SK-N-SH (cell line): ENCODE results near the gene SENP8. TPM values are rescaled to one million over a fixed set of nuclear protein-coding genes. Genes with fewer than 3 reads are reported as not detected.

ENCODE experiments used
- CTCF ChIA-PET: fragments of 300-600, 350-600 bp; formaldehyde crosslinking; extraction: SDS; loops from one replicate; lab custom pipeline; 2021; lab: Yijun Ruan, JAX
- POLR2A ChIA-PET: fragments of 350-600 bp; sonication (Branson Sonifier 250); formaldehyde crosslinking; extraction: SDS; loops from one replicate; lab custom pipeline; 2020; ENCODE audit warnings: antibody characterized with exemption, inconsistent platforms; lab: Yijun Ruan, JAX
- DNase-seq: peaks from one replicate; pipeline ENCODE4 v3.0.0; 2012
- H2AFZ ChIP-seq: fragments of 200-600 bp; sonication (generic); 2 replicates; pipeline ENCODE4 v1.8.1; 2016; ENCODE audit warnings: antibody characterized with exemption, mild to moderate bottlenecking, low read depth
- H3F3A ChIP-seq: fragments of 200-600 bp; sonication (generic); replicated peaks from 2 replicates; pipeline ENCODE3; 2016; ENCODE audit warnings: antibody characterized with exemption, mild to moderate bottlenecking; ENCODE audit not compliant: insufficient read depth
- H3K27ac ChIP-seq, 2 experiments: fragments of 200-500 bp in 1 of 2; fragments of 200-600 bp in 1 of 2; sonication (Bioruptor generic) in 1 of 2; sonication (generic), shearing (Covaris generic) in 1 of 2; 2 replicates each; pipeline versions ENCODE4 v1.5.1 to v1.6.1; 2014 to 2016; ENCODE audit warnings: low read depth in 2 of 2, inconsistent platforms in 1 of 2, low read length in 1 of 2, mild to moderate bottlenecking in 1 of 2, mixed read lengths in 1 of 2
- H3K27me3 ChIP-seq: fragments of 200-600 bp; sonication (generic), shearing (Covaris generic); 2 replicates; pipeline ENCODE4 v1.6.1; 2016; ENCODE audit warnings: mixed run types; ENCODE audit not compliant: insufficient read depth
- H3K36me3 ChIP-seq, 2 experiments: fragments of 200-500 bp in 1 of 2; fragments of 200-600 bp in 1 of 2; sonication (Bioruptor generic) in 1 of 2; sonication (generic) in 1 of 2; replicated peaks in 1 of 2; 2 replicates each; pipeline versions ENCODE3 to v1.5.1; 2014 to 2016; ENCODE audit warnings: low read length in 1 of 2, mild to moderate bottlenecking in 1 of 2; ENCODE audit not compliant: insufficient read depth in 2 of 2, control insufficient read depth in 1 of 2
- H3K4me1 ChIP-seq, 2 experiments: fragments of 200-500 bp in 1 of 2; fragments of 200-600 bp in 1 of 2; sonication (Bioruptor generic) in 1 of 2; sonication (generic), shearing (Covaris generic) in 1 of 2; 2 replicates each; pipeline versions ENCODE4 v1.5.1 to v1.6.1; 2014 to 2016; ENCODE audit warnings: low read depth in 1 of 2, low read length in 1 of 2, mixed run types in 1 of 2; ENCODE audit not compliant: insufficient read depth in 2 of 2, control insufficient read depth in 1 of 2
- H3K4me2 ChIP-seq: fragments of 200-600 bp; sonication (generic), shearing (Covaris generic); 2 replicates; pipeline ENCODE4 v1.6.1; 2017; ENCODE audit warnings: mixed run types
- H3K4me3 ChIP-seq, 2 experiments: fragments of 200-500 bp in 1 of 2; fragments of 200-600 bp in 1 of 2; sonication (Bioruptor generic) in 1 of 2; sonication (generic), shearing (Covaris generic) in 1 of 2; 2 replicates each; pipeline versions ENCODE4 v1.5.1 to v1.8.1; 2014 to 2016; ENCODE audit warnings: low read depth in 2 of 2, inconsistent platforms in 1 of 2, low read length in 1 of 2, mild to moderate bottlenecking in 1 of 2, mixed read lengths in 1 of 2, moderate library complexity in 1 of 2
- H3K79me2 ChIP-seq: fragments of 200-600 bp; sonication (generic); 2 replicates; pipeline ENCODE4 v1.8.1; 2017; ENCODE audit warnings: mild to moderate bottlenecking; ENCODE audit not compliant: insufficient read depth
- H3K9ac ChIP-seq: fragments of 200-600 bp; sonication (generic); 2 replicates; pipeline ENCODE4 v1.6.1; 2017; ENCODE audit warnings: mixed run types
- H3K9me2 ChIP-seq: fragments of 200-600 bp; sonication (generic); 2 replicates; pipeline ENCODE4 v1.6.1; 2017; ENCODE audit warnings: mixed run types
- H3K9me3 ChIP-seq: fragments of 200-600 bp; sonication (generic); 2 replicates; pipeline ENCODE4 v1.6.1; 2017; ENCODE audit warnings: mixed run types, mild to moderate bottlenecking, moderate library complexity
- H4K20me1 ChIP-seq: fragments of 200-600 bp; sonication (generic); 2 replicates; pipeline ENCODE4 v1.6.1; 2017; ENCODE audit warnings: mild to moderate bottlenecking, mixed run types; ENCODE audit not compliant: insufficient read depth
- ELF1 ChIP-seq: IDR thresholded peaks from 2 replicates; pipeline ENCODE4 v1.4.0; 2012
- EZH2phosphoT487 ChIP-seq: fragments of 200-600 bp; sonication (generic); IDR thresholded peaks from 2 replicates; pipeline ENCODE4 v1.6.1; 2017; ENCODE audit warnings: low read depth, mixed run types, mild to moderate bottlenecking, antibody characterized with exemption, moderate library complexity, borderline replicate concordance
- FOXJ3 ChIP-seq: sonication (generic); formaldehyde crosslinking; IDR thresholded peaks from 2 replicates; pipeline ENCODE4 v1.5.1; 2020; ENCODE audit warnings: mild to moderate bottlenecking, missing genetic modification reagents
- NFIC ChIP-seq: IDR thresholded peaks from 2 replicates; pipeline ENCODE4 v1.4.0; 2012; ENCODE audit warnings: borderline replicate concordance
- POLR2AphosphoS5 ChIP-seq: IDR thresholded peaks from 2 replicates; pipeline ENCODE4 v1.6.1; 2012; ENCODE audit warnings: low read depth, low read length
- WGBS: methylation state at CpG from one replicate; pipeline ENCODE4 v1.1.6; 2017; ENCODE audit warnings: low lambda C conversion rate; 5-methylcytosine and 5-hydroxymethylcytosine counted together
- polyA plus RNA-seq, 3 experiments: library from polyadenylated mRNA; depleted of rRNA; stranded (reverse); fragments of >200 nt; gene quantifications; 2 replicates each; pipeline ENCODE4 v1.2.3, GENCODE V29; 2012
- TF ChIP-seq, protein P1 (sequence below): IDR thresholded peaks from 2 replicates; pipeline ENCODE4 v1.4.0; 2012; ENCODE audit warnings: low read depth, borderline replicate concordance
- TF ChIP-seq, protein P2 (sequence below): IDR thresholded peaks from 2 replicates; pipeline ENCODE4 v1.4.0; 2012; ENCODE audit warnings: low read depth

Gene SENP8
- polyA plus RNA-seq, 1 of the 3 experiments (the other 2 are of a cell fraction): 1.4 TPM

GRCh38 chr15:72124218-72124617 is 6.0 kb downstream of the SENP8 start:
- H3K9ac ChIP-seq: no peak overlapping the region
- no peaks in the 10 kb centered on the region for H3K9me2 ChIP-seq
- H3K9me3 ChIP-seq: no peaks in the 10 kb centered on the region
- ChIA-PET POLR2A (no interaction called here), CTCF (interaction anchor here (1.4 kb wide), 1 partner anchor 32 kb away, joined by 4 read pairs; no protein-coding TSS in a partner anchor)
- no peak for DNase-seq
- H4K20me1 ChIP-seq: no peaks in the 10 kb centered on the region
- H2AFZ ChIP-seq: no peak overlapping the region
- H3K27ac ChIP-seq: no peak overlapping the region
- no peaks in the 10 kb centered on the region for H3K27me3 ChIP-seq
- H3K4me3 ChIP-seq: no peak overlapping the region
- H3F3A ChIP-seq: peaks cover 10% of the 10 kb centered on the region
- WGBS: 35% methylated on average over 1 of the region's 1 CpG
- H3K36me3 ChIP-seq: no peaks in the 10 kb centered on the region
- TF ChIP-seq POLR2AphosphoS5: no peak
- TF ChIP-seq, protein P1, sequence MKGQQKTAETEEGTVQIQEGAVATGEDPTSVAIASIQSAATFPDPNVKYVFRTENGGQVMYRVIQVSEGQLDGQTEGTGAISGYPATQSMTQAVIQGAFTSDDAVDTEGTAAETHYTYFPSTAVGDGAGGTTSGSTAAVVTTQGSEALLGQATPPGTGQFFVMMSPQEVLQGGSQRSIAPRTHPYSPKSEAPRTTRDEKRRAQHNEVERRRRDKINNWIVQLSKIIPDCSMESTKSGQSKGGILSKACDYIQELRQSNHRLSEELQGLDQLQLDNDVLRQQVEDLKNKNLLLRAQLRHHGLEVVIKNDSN: no peak
- TF ChIP-seq, protein P2, sequence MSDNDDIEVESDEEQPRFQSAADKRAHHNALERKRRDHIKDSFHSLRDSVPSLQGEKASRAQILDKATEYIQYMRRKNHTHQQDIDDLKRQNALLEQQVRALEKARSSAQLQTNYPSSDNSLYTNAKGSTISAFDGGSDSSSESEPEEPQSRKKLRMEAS: no peak
- TF ChIP-seq, all 33 proteins: peak for 0
- Histone ChIP-seq H3K4me1 (peaks cover 0 to 2% of the 10 kb centered on the region in 2 experiments; a peak in 2 of 4 replicates), H3K79me2 (0 out of 2 replicates have a peak, but pooled peaks cover 13% of the 10 kb centered on the region), H3K4me2 (no peak overlapping the region)

GRCh38 chr15:72127724-72128322 is 9.6 kb downstream of the SENP8 start:
- Histone ChIP-seq H2AFZ (no peak overlapping the region), H4K20me1 (no peaks in the 10 kb centered on the region), H3K4me3 (no peak overlapping the region), H3F3A (peaks cover 3% of the 10 kb centered on the region), H3K27ac (no peak overlapping the region), H3K36me3 (no peaks in the 10 kb centered on the region), H3K4me2 (no peak overlapping the region), H3K4me1 (no peaks in the 10 kb centered on the region; a peak in 1 of 4 replicates), H3K79me2 (no peaks in the 10 kb centered on the region), H3K27me3 (no peaks in the 10 kb centered on the region), H3K9me2 (no peaks in the 10 kb centered on the region), H3K9me3 (no peaks in the 10 kb centered on the region), H3K9ac (no peak overlapping the region)
- POLR2A ChIA-PET: no interaction called here
- CTCF ChIA-PET: interaction anchor here (2.1 kb wide), 1 partner anchor 28 kb away, joined by 11 read pairs; no protein-coding TSS in a partner anchor
- TF ChIP-seq FOXJ3 (CRISPR knock-in tag): no peak
- no peak for DNase-seq
- 57% methylated on average over 2 of the region's 2 CpGs for WGBS

GRCh38 chr15:72128359-72128758 is 10.2 kb downstream of the SENP8 start:
- Histone ChIP-seq H4K20me1 (no peaks in the 10 kb centered on the region), H3K4me3 (no peak overlapping the region), H3K9me2 (no peaks in the 10 kb centered on the region), H3K9me3 (no peaks in the 10 kb centered on the region), H3K4me2 (no peak overlapping the region), H3K27me3 (no peaks in the 10 kb centered on the region), H3F3A (peaks cover 3% of the 10 kb centered on the region), H3K4me1 (no peaks in the 10 kb centered on the region; a peak in 1 of 4 replicates), H3K36me3 (no peaks in the 10 kb centered on the region), H2AFZ (no peak overlapping the region), H3K79me2 (no peaks in the 10 kb centered on the region), H3K9ac (no peak overlapping the region), H3K27ac (no peak overlapping the region)
- ChIA-PET POLR2A (no interaction called here), CTCF (interaction anchor here (2.1 kb wide), 1 partner anchor 28 kb away, joined by 11 read pairs; no protein-coding TSS in a partner anchor)
- TF ChIP-seq ELF1: no peak
- no peak for TF ChIP-seq EZH2phosphoT487
- no peak for TF ChIP-seq NFIC
- DNase-seq: no peak
